Smooth muscle cell (in vitro differentiated cells): ENCODE results near the gene C4orf51. TPM values are rescaled to one million over a fixed set of nuclear protein-coding genes. Genes with fewer than 3 reads are reported as not detected.

Experiments
- DNase-seq: peaks from one replicate; lab custom pipeline; 2025; ENCODE audit not compliant: unreplicated experiment; lab: John Stamatoyannopoulos, UW
- H2AFZ ChIP-seq: fragments of 200-600 bp; sonication (generic); 2 replicates; pipeline ENCODE4 v1.6.0; 2016; ENCODE audit warnings: antibody characterized with exemption, low read depth, mild to moderate bottlenecking
- H3F3A ChIP-seq: fragments of 200-600 bp; sonication (generic); 2 replicates; pipeline ENCODE4 v1.6.0; 2017; ENCODE audit warnings: antibody characterized with exemption, low read depth
- H3K27ac ChIP-seq: fragments of 200-600 bp; sonication (generic); 2 replicates; pipeline ENCODE4 v1.5.1; 2016; ENCODE audit warnings: low read depth, mild to moderate bottlenecking
- H3K27me3 ChIP-seq: fragments of 200-600 bp; sonication (generic); 2 replicates; pipeline ENCODE4 v1.6.1; 2016; ENCODE audit warnings: low read depth, mild to moderate bottlenecking
- H3K36me3 ChIP-seq: fragments of 200-600 bp; sonication (generic); 2 replicates; pipeline ENCODE4 v1.5.1; 2016; ENCODE audit warnings: low read depth
- H3K4me1 ChIP-seq: fragments of 200-600 bp; sonication (generic); 2 replicates; pipeline ENCODE4 v1.5.1; 2016; ENCODE audit warnings: low read depth
- H3K4me2 ChIP-seq: fragments of 200-600 bp; sonication (generic); 2 replicates; pipeline ENCODE4 v1.6.0; 2016; ENCODE audit warnings: mild to moderate bottlenecking
- H3K4me3 ChIP-seq: fragments of 200-600 bp; sonication (generic); 2 replicates; pipeline ENCODE4 v1.5.1; 2016; ENCODE audit warnings: mild to moderate bottlenecking
- H3K79me2 ChIP-seq: fragments of 200-600 bp; sonication (generic); 2 replicates; pipeline ENCODE4 v1.6.0; 2016; ENCODE audit warnings: low read depth, mild to moderate bottlenecking
- H3K9ac ChIP-seq: fragments of 200-600 bp; sonication (generic); 2 replicates; pipeline ENCODE4 v1.6.0; 2016; ENCODE audit warnings: low read depth
- H3K9me3 ChIP-seq: fragments of 200-600 bp; sonication (generic); replicated peaks from 2 replicates; pipeline ENCODE4 v1.5.1; 2016; ENCODE audit warnings: low read depth
- H4K20me1 ChIP-seq: fragments of 200-600 bp; sonication (generic); 2 replicates; pipeline ENCODE4 v1.6.0; 2016; ENCODE audit warnings: low read depth
- CTCF ChIP-seq: fragments of 200-600 bp; sonication (generic); IDR thresholded peaks from 2 replicates; pipeline ENCODE4 v1.5.1; 2017; ENCODE audit warnings: borderline replicate concordance, mild to moderate bottlenecking, antibody characterized with exemption; ENCODE audit not compliant: insufficient read depth, poor library complexity, severe bottlenecking
- WGBS: methylation state at CpG from one replicate; pipeline ENCODE4 v1.1.7; 2016; ENCODE audit warnings: low lambda C conversion rate; 5-methylcytosine and 5-hydroxymethylcytosine counted together
- polyA plus RNA-seq: library from polyadenylated mRNA; unstranded; fragments of >200 nt; fragmentation: Nextera tagmentation; extraction: Ambion mirVana; gene quantifications from 2 replicates; pipeline ENCODE4 v1.2.1, GENCODE V29; 2016
- total RNA-seq: library from RNA; depleted of rRNA; stranded (reverse); fragments of >200 nt; gene quantifications from 2 replicates; pipeline ENCODE4 v1.2.3, GENCODE V29; 2014

C4orf51 gene
- total and polyA plus RNA-seq, 2 experiments from 2014 or later = not detected

GRCh38 chr4:145773581-145774234, 93.8 kb downstream of the C4orf51 start:
- H3K79me2 ChIP-seq = no peaks in the 10 kb centered on the region
- no peaks in the 10 kb centered on the region for H3K4me1 ChIP-seq
- H3K4me3 ChIP-seq = no peak overlapping the region
- no peak overlapping the region for H3K4me2 ChIP-seq
- no peak overlapping the region for H3K9ac ChIP-seq
- H3K9me3 ChIP-seq = no peaks in the 10 kb centered on the region
- TF ChIP-seq CTCF = no peak
- H3K27ac ChIP-seq = no peak overlapping the region
- no peaks in the 10 kb centered on the region for H3K36me3 ChIP-seq
- H4K20me1 ChIP-seq = no peaks in the 10 kb centered on the region
- H3F3A ChIP-seq = no peaks in the 10 kb centered on the region
- H3K27me3 ChIP-seq = no peaks in the 10 kb centered on the region
- WGBS = 91% methylated on average over 6 of the region's 6 CpGs
- H2AFZ ChIP-seq = no peak overlapping the region
- no peak for DNase-seq

DNA sequence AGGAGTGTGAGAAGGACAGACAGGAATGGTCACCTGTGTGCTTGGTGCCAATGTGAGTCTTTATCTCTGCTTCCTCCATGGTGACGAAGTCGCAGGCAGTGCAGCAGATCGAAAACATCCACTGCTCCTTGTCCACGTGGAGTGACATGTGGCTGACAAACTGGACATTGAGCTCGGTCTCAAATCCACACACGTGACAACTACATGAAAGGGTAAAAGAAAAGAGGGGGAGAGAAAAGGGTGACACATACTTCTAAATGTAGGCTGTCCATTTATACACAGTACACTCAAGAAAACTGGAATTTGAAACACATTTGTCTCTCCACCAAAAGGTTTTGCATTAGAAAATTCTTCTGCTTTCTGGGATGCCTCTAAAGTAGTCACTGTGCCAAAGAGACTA, 94.5 kb downstream of the C4orf51 start:
- Histone ChIP-seq H3K4me3 (no peak overlapping the region), H3K36me3 (no peaks in the 10 kb centered on the region)
- 96% methylated on average over 6 of the region's 6 CpGs for WGBS

GRCh38 chr4:145775406-145775805, 95.5 kb downstream of the C4orf51 start:
- no peaks in the 10 kb centered on the region for H3K27me3 ChIP-seq
- H3F3A ChIP-seq = no peaks in the 10 kb centered on the region
- no peak overlapping the region for H3K4me3 ChIP-seq
- TF ChIP-seq CTCF = no peak
- H3K27ac ChIP-seq = no peak overlapping the region
- 94% methylated on average over 3 of the region's 3 CpGs for WGBS
- no peak overlapping the region for H3K9ac ChIP-seq
- H3K79me2 ChIP-seq = no peaks in the 10 kb centered on the region
- DNase-seq = no peak
- H4K20me1 ChIP-seq = no peaks in the 10 kb centered on the region
- no peaks in the 10 kb centered on the region for H3K4me1 ChIP-seq
- H3K9me3 ChIP-seq = no peaks in the 10 kb centered on the region
- no peaks in the 10 kb centered on the region for H3K36me3 ChIP-seq
- no peak overlapping the region for H3K4me2 ChIP-seq
- H2AFZ ChIP-seq = no peak overlapping the region

More for the DNA sequence above, 94.5 kb downstream of the C4orf51 start:
- DNase-seq = no peak
- Histone ChIP-seq H4K20me1 (no peaks in the 10 kb centered on the region), H3K9me3 (no peaks in the 10 kb centered on the region), H3K79me2 (no peaks in the 10 kb centered on the region), H3K27me3 (no peaks in the 10 kb centered on the region), H3K4me1 (no peaks in the 10 kb centered on the region), H2AFZ (no peak overlapping the region), H3K27ac (no peak overlapping the region), H3F3A (no peaks in the 10 kb centered on the region), H3K9ac (no peak overlapping the region), H3K4me2 (no peak overlapping the region)
- no peak for TF ChIP-seq CTCF

DNA sequence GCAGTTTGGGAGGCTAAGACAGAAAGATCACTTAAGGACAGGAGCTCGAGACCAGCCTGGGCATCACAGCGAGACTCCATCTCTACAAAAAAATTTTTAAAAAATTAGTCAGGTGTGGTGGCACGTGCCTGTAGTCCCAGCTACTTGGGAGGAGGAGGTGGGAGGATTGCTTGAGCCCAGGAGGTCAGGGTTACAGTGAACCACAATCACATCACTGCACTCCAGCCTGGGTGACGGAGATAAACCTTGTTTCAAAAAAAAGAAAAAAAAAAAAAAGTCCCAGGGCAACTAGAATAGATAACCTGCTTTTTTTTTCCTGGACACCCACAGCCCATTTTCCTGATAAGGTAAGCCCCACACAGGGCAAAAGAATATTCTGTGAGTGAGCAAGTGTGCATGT, 96.3 kb downstream of the C4orf51 start:
- Histone ChIP-seq H2AFZ (no peak overlapping the region), H3K9ac (no peak overlapping the region), H3K9me3 (no peaks in the 10 kb centered on the region), H3K79me2 (no peaks in the 10 kb centered on the region), H3K4me1 (no peaks in the 10 kb centered on the region), H3K36me3 (no peaks in the 10 kb centered on the region), H3K4me2 (no peak overlapping the region), H4K20me1 (no peaks in the 10 kb centered on the region), H3F3A (no peaks in the 10 kb centered on the region), H3K4me3 (no peak overlapping the region), H3K27me3 (no peaks in the 10 kb centered on the region), H3K27ac (no peak overlapping the region)
- TF ChIP-seq CTCF = no peak
- no peak for DNase-seq
- 94% methylated on average over 4 of the region's 4 CpGs for WGBS
